Osteoblast (primary cell): ENCODE measurements around the gene OR4C6. TPM values are rescaled to one million over a fixed set of nuclear protein-coding genes. Genes with fewer than 3 reads are reported as not detected.

Experiments
- DNase-seq: peaks from one replicate; pipeline ENCODE4 v3.0.0; 2011; ENCODE audit warnings: low spot score, mixed read lengths; ENCODE audit not compliant: insufficient read length; ENCODE audit errors: missing footprints
- H2AFZ ChIP-seq: 2 replicates; pipeline ENCODE4 v1.6.0; 2011; ENCODE audit warnings: mild to moderate bottlenecking, low read length
- H3K27ac ChIP-seq: 2 replicates; pipeline ENCODE4 v1.5.1; 2011; ENCODE audit warnings: mild to moderate bottlenecking, low read depth, low read length, moderate library complexity
- H3K27me3 ChIP-seq: 2 replicates; pipeline ENCODE4 v1.6.0; 2012; ENCODE audit warnings: mild to moderate bottlenecking, control low read depth, inconsistent platforms, low read length, moderate library complexity; ENCODE audit not compliant: insufficient read depth
- H3K36me3 ChIP-seq: 2 replicates; pipeline ENCODE4 v1.5.1; 2011; ENCODE audit warnings: mild to moderate bottlenecking, low read length, control low read depth, moderate library complexity; ENCODE audit not compliant: insufficient read depth
- H3K4me1 ChIP-seq: 2 replicates; pipeline ENCODE4 v1.5.1; 2011; ENCODE audit warnings: mild to moderate bottlenecking, low read length, control low read depth, moderate library complexity; ENCODE audit not compliant: insufficient read depth
- H3K4me2 ChIP-seq: 2 replicates; pipeline ENCODE4 v1.6.0; 2011; ENCODE audit warnings: mild to moderate bottlenecking, low read length; ENCODE audit not compliant: insufficient read depth
- H3K4me3 ChIP-seq: fragments of 200-600 bp; sonication (generic); 3 replicates; pipeline ENCODE4 v1.5.1; 2012; ENCODE audit warnings: mild to moderate bottlenecking, low read length, inconsistent platforms; ENCODE audit not compliant: insufficient read depth
- H3K79me2 ChIP-seq: 2 replicates; pipeline ENCODE4 v1.6.0; 2012; ENCODE audit warnings: mild to moderate bottlenecking, low read length, control low read depth, inconsistent platforms; ENCODE audit not compliant: insufficient read depth
- H3K9me3 ChIP-seq: 2 replicates; pipeline ENCODE4 v1.5.1; 2011; ENCODE audit warnings: low read depth, low read length, control low read depth
- H4K20me1 ChIP-seq: 2 replicates; pipeline ENCODE4 v1.6.0; 2012; ENCODE audit warnings: mild to moderate bottlenecking, low read length, control low read depth; ENCODE audit not compliant: insufficient read depth
- CTCF ChIP-seq: IDR thresholded peaks from 2 replicates; pipeline ENCODE4 v1.5.1; 2011; ENCODE audit warnings: mild to moderate bottlenecking, low read depth, low read length, moderate library complexity; ENCODE audit errors: extremely low read depth
- total RNA-seq: library from RNA; depleted of rRNA; stranded (reverse); fragments of >200 nt; gene quantifications from 2 replicates; pipeline ENCODE4 v1.2.3, GENCODE V29; 2012

The OR4C6 gene
- total RNA-seq: not detected in 2 replicates

DNA sequence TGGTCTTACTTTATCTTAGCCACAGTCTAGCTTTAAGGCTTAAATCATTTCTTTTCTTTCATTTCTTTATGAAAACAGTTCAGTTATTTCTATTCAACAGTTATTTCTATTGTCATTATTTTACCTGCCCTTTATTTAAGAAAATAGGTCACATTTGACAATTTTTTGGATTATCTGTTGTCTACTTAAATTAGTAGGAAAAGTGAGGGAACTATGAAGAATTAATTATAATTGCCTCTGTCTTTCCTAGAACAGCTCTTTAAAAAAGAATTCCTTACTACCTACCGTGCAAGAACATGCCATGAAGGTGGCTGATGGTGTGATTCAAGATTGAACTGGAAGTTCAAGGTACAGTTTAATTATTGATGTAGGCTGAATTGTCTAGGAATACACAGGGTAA lies at the start of gene OR4C6:
TSS of gene OR4C6 (plus strand) at position 301 of the 400 bp plus-strand sequence. CDS start 2,966 bp downstream, outside the sequence.
- Histone ChIP-seq H3K36me3 (no peaks in the 10 kb centered on the region), H3K4me2 (no peak within 1 kb of the TSS), H2AFZ (no peak within 1 kb of the TSS), H3K27me3 (no peaks in the 10 kb centered on the region), H3K4me3 (no peak within 1 kb of the TSS), H3K4me1 (no peaks in the 10 kb centered on the region), H3K27ac (no peak within 1 kb of the TSS), H3K79me2 (no peaks in the 10 kb centered on the region), H4K20me1 (no peaks in the 10 kb centered on the region), H3K9me3 (no peaks in the 10 kb centered on the region)
- no peak for DNase-seq
- no peak for TF ChIP-seq CTCF

DNA sequence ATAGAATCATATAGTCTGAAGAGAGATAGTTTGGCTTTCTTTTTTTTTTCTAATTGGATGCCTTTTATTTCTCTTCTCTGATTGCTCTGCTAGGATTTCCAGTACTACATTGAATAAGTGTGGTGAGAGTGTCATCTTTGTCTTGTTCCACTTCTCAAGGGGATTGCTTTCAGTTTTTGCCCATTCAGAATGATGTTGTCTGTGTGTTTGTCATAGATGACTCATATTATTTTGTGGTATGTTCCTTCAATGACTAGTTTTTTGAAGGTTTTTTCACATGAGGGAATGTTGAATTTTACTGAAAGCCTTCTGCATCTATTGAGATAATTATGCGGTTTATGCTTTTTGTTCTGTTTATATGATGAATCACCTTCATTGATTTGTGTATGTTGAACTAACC lies 37.5 kb upstream of the OR4C6 start:
- Histone ChIP-seq H3K27ac (no peak overlapping the region), H2AFZ (no peak overlapping the region), H3K79me2 (no peaks in the 10 kb centered on the region), H4K20me1 (no peaks in the 10 kb centered on the region), H3K4me2 (no peak overlapping the region), H3K27me3 (no peaks in the 10 kb centered on the region), H3K9me3 (no peaks in the 10 kb centered on the region), H3K36me3 (no peaks in the 10 kb centered on the region), H3K4me1 (no peaks in the 10 kb centered on the region), H3K4me3 (no peak overlapping the region)
- no peak for TF ChIP-seq CTCF
- DNase-seq: no peak

- H4K20me1 ChIP-seq: no peaks in the 10 kb centered on the region
- no peak within 1 kb of the TSS for H2AFZ ChIP-seq
- no peak for TF ChIP-seq CTCF
- H3K79me2 ChIP-seq: no peaks in the 10 kb centered on the region
- DNase-seq: no peak
- no peaks in the 10 kb centered on the region for H3K4me1 ChIP-seq
- H3K27ac ChIP-seq: no peak within 1 kb of the TSS
- H3K4me3 ChIP-seq: no peak within 1 kb of the TSS
- H3K9me3 ChIP-seq: no peaks in the 10 kb centered on the region
- H3K4me2 ChIP-seq: no peak within 1 kb of the TSS
- no peaks in the 10 kb centered on the region for H3K27me3 ChIP-seq
- no peaks in the 10 kb centered on the region for H3K36me3 ChIP-seq
Measured at GRCh38 chr11:55634813-55635212, 27.2 kb upstream of the OR4C6 start, which contains the start of gene OR4P4. Gene OR4P4 (plus strand): TSS chr11:55635113.

DNA sequence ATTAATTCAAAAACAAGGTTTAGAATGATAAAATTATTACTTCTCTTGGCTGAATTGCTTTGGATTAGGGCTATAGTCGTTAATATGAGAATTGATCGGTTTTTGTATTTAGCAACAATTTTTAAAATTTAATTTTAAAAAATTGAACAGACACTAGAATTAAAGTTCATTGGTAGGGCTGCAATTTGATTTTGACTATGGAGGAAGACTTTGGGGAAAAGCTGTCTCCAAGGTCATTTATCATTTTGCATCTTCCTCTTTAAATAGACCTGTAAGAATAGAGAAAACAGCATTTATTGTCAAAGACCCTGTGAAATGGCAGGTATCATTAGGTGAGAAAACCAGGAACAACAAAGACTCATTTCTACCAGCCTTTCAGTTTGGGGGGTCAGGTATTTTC lies 14.0 kb upstream of the OR4C6 start, which contains the start of gene OR4S2:
TSS of gene OR4S2 (plus strand) at position 301 of the 400 bp plus-strand sequence. CDS start 2,577 bp downstream, outside the sequence.
- no peak within 1 kb of the TSS for H2AFZ ChIP-seq
- no peaks in the 10 kb centered on the region for H3K79me2 ChIP-seq
- no peaks in the 10 kb centered on the region for H3K4me1 ChIP-seq
- H3K27ac ChIP-seq: no peak within 1 kb of the TSS
- TF ChIP-seq CTCF: no peak
- H3K36me3 ChIP-seq: no peaks in the 10 kb centered on the region
- H3K4me2 ChIP-seq: no peak within 1 kb of the TSS
- no peaks in the 10 kb centered on the region for H4K20me1 ChIP-seq
- H3K4me3 ChIP-seq: no peak within 1 kb of the TSS
- H3K27me3 ChIP-seq: no peaks in the 10 kb centered on the region
- DNase-seq: no peak
- H3K9me3 ChIP-seq: no peaks in the 10 kb centered on the region
